ENCODE results near the gene HS2ST1.

The HS2ST1 gene

DNA sequence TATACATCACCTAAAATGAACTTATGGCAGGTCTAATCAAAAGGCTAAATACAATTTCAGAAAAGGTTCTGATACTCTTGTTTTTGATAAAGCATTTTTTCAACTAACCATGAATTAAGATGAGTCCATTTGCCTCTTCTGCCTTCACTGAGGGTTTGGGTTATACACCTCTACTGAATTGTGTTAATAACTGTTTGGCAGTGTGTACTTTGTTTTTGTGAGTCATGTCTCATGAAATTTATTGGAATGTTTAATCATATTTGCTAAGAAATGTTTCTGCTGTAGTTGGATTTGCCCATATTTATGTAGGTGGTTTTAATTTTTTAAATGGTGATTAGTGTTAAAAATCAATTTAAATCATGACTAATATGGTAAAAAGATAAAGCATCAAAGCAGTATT lies 190.5 kb downstream of the HS2ST1 start:
- in situ Hi-C loops (cut with HindIII; ENCODE audit: low pct_unique_long_range_greater_than_20kb, low sequenced_read_pairs), result no loop called here
- TF ChIP-seq JUND (IDR thresholded peaks at IDR 0.05; ENCODE audit: low read depth), result no peak
- DNase-seq (ENCODE audit: low read depth in 1 of 2, low spot score in 1 of 2), result no peak

- in situ Hi-C loops (cut with HindIII; ENCODE audit: low pct_unique_long_range_greater_than_20kb, low sequenced_read_pairs), result no loop called here
- DNase-seq (ENCODE audit: low read depth in 1 of 2, low spot score in 1 of 2), result no peak
- no peak for TF ChIP-seq JUND (IDR thresholded peaks at IDR 0.05; ENCODE audit: low read depth)
Measured at GRCh38 chr1:87106144-87106543, 191.7 kb downstream of the HS2ST1 start.

DNA sequence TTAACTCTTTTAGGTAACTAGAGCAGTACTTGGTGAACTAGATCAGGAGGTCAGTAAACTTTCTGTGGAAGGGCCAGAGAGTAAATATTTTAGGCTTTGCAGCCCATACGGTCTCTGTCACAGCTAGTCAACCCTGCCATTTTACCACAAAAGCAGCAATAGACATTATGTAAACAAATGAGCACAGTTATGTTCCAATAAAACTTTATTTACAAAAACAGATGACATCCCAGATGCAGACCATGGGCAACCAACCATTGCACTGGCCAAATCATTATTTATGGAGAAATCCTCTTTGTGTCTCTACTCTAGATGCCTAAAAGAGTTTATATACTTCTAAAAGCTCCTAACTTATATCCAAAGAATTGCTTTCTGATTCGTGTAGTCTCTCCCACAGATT lies 192.4 kb downstream of the HS2ST1 start:
- DNase-seq (ENCODE audit: low read depth in 1 of 2, low spot score in 1 of 2), result no peak
- TF ChIP-seq JUND (IDR thresholded peaks at IDR 0.05; ENCODE audit: low read depth), result no peak
- in situ Hi-C loops (cut with HindIII; ENCODE audit: low pct_unique_long_range_greater_than_20kb, low sequenced_read_pairs), result no loop called here

- no peak for TF ChIP-seq JUND (IDR thresholded peaks at IDR 0.05; ENCODE audit: low read depth)
- no peak for DNase-seq (ENCODE audit: low read depth in 1 of 2, low spot score in 1 of 2)
- in situ Hi-C loops (cut with HindIII; ENCODE audit: low pct_unique_long_range_greater_than_20kb, low sequenced_read_pairs), result no loop called here
Measured at GRCh38 chr1:87108228-87108627, 193.8 kb downstream of the HS2ST1 start.

DNA sequence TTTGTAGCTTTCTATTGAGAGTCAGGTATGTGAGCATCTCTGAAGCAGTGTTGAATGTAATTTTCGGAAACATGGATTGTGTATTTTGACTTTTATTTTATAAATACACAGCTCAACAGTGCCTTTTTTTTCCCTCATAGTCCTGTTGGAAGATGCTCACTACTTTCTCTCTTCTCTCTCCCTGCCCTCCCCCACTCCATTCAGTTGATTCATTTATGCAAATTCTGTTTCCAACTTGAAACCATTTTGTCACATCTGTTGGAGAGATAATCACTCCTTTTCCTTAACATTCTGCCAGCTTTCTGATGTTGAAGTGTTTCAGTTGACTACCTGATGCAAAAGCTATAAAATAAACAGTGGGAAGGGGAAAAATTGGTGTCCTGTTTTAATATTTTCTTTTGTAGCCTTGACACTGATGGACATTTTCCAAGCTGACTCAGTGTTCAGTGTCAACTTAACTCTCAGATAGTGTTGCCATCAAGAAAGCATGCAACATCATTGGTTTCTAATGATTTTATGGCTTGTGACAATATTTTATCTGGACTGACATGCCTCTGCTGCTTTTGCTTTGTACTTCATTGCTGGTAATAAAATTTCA lies 194.5 kb downstream of the HS2ST1 start:
- in situ Hi-C loops (cut with HindIII; ENCODE audit: low pct_unique_long_range_greater_than_20kb, low sequenced_read_pairs), result no loop called here
- no peak for DNase-seq (ENCODE audit: low read depth in 1 of 2, low spot score in 1 of 2)
- no peak for TF ChIP-seq JUND (IDR thresholded peaks at IDR 0.05; ENCODE audit: low read depth)

- in situ Hi-C loops (cut with HindIII; ENCODE audit: low pct_unique_long_range_greater_than_20kb, low sequenced_read_pairs), result no loop called here
Measured at GRCh38 chr1:87111659-87112371, 197.4 kb downstream of the HS2ST1 start.

GRCh38 chr1:87113313-87113712 lies 198.9 kb downstream of the HS2ST1 start:
- in situ Hi-C loops (cut with HindIII; ENCODE audit: low pct_unique_long_range_greater_than_20kb, low sequenced_read_pairs), result no loop called here
- no peak for DNase-seq (ENCODE audit: low read depth in 1 of 2, low spot score in 1 of 2)
- TF ChIP-seq JUND (IDR thresholded peaks at IDR 0.05; ENCODE audit: low read depth), result no peak

More at GRCh38 chr1:87111659-87112371, 197.4 kb downstream of the HS2ST1 start:
- TF ChIP-seq JUND (IDR thresholded peaks at IDR 0.05; ENCODE audit: low read depth), result no peak
- DNase-seq (ENCODE audit: low read depth in 1 of 2, low spot score in 1 of 2), result no peak

DNA sequence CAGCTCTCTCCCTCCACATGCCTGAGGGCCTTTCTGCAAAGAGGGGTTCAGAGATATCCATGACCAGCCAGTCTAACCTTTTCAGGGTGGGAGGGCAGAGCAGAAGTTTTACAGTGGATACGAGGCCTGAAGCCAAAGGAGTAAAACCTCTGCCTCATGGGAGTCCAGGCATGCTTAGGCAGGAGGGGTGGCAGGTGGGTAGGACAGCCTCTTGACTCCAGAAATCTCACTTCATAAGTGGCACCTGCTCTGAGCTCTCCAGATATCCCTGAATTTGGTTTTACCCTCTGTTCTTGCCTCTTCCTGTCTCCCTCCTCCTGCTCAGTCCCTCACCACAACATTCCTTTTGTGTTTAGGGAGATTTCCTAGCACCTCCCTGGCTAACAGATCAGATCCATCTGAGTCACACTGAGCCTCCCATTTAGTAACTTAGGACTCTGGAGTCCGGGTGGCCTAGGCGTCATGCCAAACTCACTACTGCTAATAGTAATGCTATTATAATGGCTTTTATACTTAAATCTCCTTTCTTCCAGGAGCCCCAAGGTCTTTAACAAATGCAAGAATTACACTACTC lies 201.0 kb downstream of the HS2ST1 start:
- in situ Hi-C loops (cut with HindIII; ENCODE audit: low pct_unique_long_range_greater_than_20kb, low sequenced_read_pairs), result no loop called here
- TF ChIP-seq JUND (IDR thresholded peaks at IDR 0.05; ENCODE audit: low read depth), result no peak
- DNase-seq (ENCODE audit: low read depth in 1 of 2, low spot score in 1 of 2), result no peak

- in situ Hi-C loops (cut with HindIII; ENCODE audit: low pct_unique_long_range_greater_than_20kb, low sequenced_read_pairs), result no loop called here
Measured at GRCh38 chr1:87115891-87116290, 201.5 kb downstream of the HS2ST1 start.

GRCh38 chr1:87117761-87118368 lies 203.4 kb downstream of the HS2ST1 start:
- DNase-seq (ENCODE audit: low read depth in 1 of 2, low spot score in 1 of 2), result no peak
- in situ Hi-C loops (cut with HindIII; ENCODE audit: low pct_unique_long_range_greater_than_20kb, low sequenced_read_pairs), result no loop called here
- no peak for TF ChIP-seq JUND (IDR thresholded peaks at IDR 0.05; ENCODE audit: low read depth)

More at GRCh38 chr1:87115891-87116290, 201.5 kb downstream of the HS2ST1 start:
- no peak for DNase-seq (ENCODE audit: low read depth in 1 of 2, low spot score in 1 of 2)
- TF ChIP-seq JUND (IDR thresholded peaks at IDR 0.05; ENCODE audit: low read depth), result no peak

DNA sequence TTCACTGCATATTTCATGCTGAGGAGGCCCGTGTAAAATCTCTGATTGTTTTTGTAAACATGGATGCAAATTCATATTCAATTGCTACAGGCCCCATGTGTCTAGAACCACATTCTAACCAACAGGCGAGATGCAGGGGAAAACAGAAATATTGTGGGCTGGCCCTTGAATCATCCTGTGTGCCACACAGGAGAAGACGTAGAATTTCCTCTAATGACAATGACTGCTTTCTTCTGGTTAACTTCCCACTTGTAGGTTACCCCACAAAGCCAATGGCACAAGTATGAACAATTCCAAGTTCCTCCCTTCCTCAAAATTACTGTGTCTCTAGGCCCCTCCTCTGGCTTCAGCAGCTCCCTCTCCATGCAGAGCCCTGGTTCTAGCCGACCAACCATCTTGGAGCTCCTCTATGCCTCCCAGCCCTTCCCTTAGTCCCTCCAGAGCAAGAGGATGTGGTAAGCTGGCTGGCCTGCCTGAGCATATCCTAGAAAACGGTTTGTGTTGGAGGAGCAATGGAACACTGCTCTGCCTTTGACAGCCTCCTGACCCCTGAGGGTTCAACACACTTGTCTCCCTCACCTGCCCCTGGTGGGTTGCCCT lies 205.2 kb downstream of the HS2ST1 start:
- DNase-seq (ENCODE audit: low read depth in 1 of 2, low spot score in 1 of 2), result no peak
- TF ChIP-seq JUND (IDR thresholded peaks at IDR 0.05; ENCODE audit: low read depth), result no peak
- in situ Hi-C loops (cut with HindIII; ENCODE audit: low pct_unique_long_range_greater_than_20kb, low sequenced_read_pairs), result no loop called here

DNA sequence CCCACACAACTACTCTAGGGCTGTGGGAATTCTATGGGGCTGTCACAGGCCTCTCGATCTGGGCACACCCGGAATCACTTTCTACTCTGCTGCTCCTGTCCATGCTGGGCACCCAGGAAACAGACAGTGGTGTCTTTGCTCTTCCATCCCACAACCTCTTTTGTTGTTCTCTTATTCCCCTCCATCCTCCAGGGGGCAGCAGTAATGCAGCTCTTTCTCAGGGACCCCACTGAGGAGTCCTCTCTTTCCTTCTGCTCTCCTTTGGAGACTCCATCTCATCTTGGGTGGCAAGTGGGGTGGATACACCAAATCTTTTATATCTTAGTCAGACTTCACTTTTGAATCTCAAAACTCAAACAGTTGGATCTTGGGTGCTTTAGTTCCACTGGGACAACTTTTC lies 206.3 kb downstream of the HS2ST1 start:
- in situ Hi-C loops (cut with HindIII; ENCODE audit: low pct_unique_long_range_greater_than_20kb, low sequenced_read_pairs), result no loop called here
- no peak for DNase-seq (ENCODE audit: low read depth in 1 of 2, low spot score in 1 of 2)
- no peak for TF ChIP-seq JUND (IDR thresholded peaks at IDR 0.05; ENCODE audit: low read depth)
